Ovary (tissue), 9 donors: ENCODE data around the gene BABAM2. TPM values are rescaled to one million over a fixed set of nuclear protein-coding genes. Genes with fewer than 3 reads are reported as not detected.
"Not testable (repeated sequence)": the region's sequence is repeated elsewhere in the genome, so short reads cannot be mapped to it uniquely, and the experiment has no call there.

Experiments
- DNase-seq, 5 donors: peaks; one replicate each; pipeline ENCODE4 v3.0.0-alpha.2; 2019 to 2020
- H3K27ac ChIP-seq, 2 donors: fragments of 200-600 bp; one replicate each; pipeline versions ENCODE4 v1.5.1 to v1.8.0; 2019 to 2022
- H3K27me3 ChIP-seq: fragments of 200-600 bp; one replicate; pipeline ENCODE4 v1.8.0; 2022
- H3K36me3 ChIP-seq: fragments of 200-600 bp; sonication (generic); one replicate; pipeline ENCODE4 v1.5.1; 2019
- H3K4me1 ChIP-seq: one replicate; pipeline ENCODE4 v1.8.1; 2013; ENCODE audit warnings: mild to moderate bottlenecking, moderate library complexity; ENCODE audit not compliant: insufficient read depth
- H3K4me3 ChIP-seq: fragments of 200-600 bp; sonication (generic); one replicate; pipeline ENCODE4 v1.5.1; 2017
- H3K9me3 ChIP-seq, 2 donors: fragments of 200-600 bp in 1 of 2; sonication (generic) in 1 of 2; one replicate each; pipeline versions ENCODE4 v1.5.1 to v1.8.1; 2013 to 2019; ENCODE audit warnings: mild to moderate bottlenecking in 1 of 2, moderate library complexity in 1 of 2
- CTCF ChIP-seq, 3 donors: fragments of 450-650 bp in 2 of 3; fragments of 200-600 bp in 1 of 3; IDR thresholded peaks; one replicate each; pipeline versions ENCODE4 v1.5.1 to v1.8.0; 2016 to 2022; ENCODE audit warnings: antibody characterized with exemption in 3 of 3, mild to moderate bottlenecking in 1 of 3
- EP300 ChIP-seq: sonication (generic); formaldehyde crosslinking; IDR thresholded peaks from one replicate; pipeline ENCODE4 v1.6.1; 2017; ENCODE audit warnings: antibody characterized with exemption
- POLR2A ChIP-seq: fragments of 450-650 bp; IDR thresholded peaks from one replicate; pipeline ENCODE4 v1.6.1; 2017; ENCODE audit warnings: antibody characterized with exemption, mild to moderate bottlenecking, moderate library complexity
- WGBS, 3 donors: extraction: QIAGEN DNeasy Blood & Tissue Kit in 1 of 3; methylation state at CpG; one replicate each; pipeline versions ENCODE4 v1.1.5 to v1.1.7; 2013 to 2017; 5-methylcytosine and 5-hydroxymethylcytosine counted together
- intact Hi-C, 4 donors: fragments of 100-400 bp; cut with DNase I; formaldehyde crosslinking; loops; one replicate each; pipeline versions ENCODE4 v1.11.0 to v1.15.1; 2022 to 2023
- polyA plus RNA-seq, 2 donors: library from polyadenylated mRNA; stranded (reverse); fragments of 200-250 nt in 1 of 2; fragments of 350-450 nt in 1 of 2; fragmentation: Illumina TruSeq in 1 of 2; extraction: RNeasy Lipid Tissue Mini Kit (QIAGEN cat#74804) in 1 of 2; gene quantifications; one replicate each; pipeline ENCODE4 v1.2.3, GENCODE V29; 2013 to 2014
- total RNA-seq, 7 donors: library from RNA; depleted of rRNA in 2 of 7; stranded (reverse); fragments of >200 nt in 2 of 7; fragmentation: NEBNext Ultra II Directional in 3 of 7; extraction: Animal tissue kit (Norgen Biotek cat#: 25700) in 3 of 7; gene quantifications; one replicate each; pipeline versions ENCODE4 v1.1.0 to v1.2.4, GENCODE V29; 2016 to 2023
- donor health status: DM: no; HTN: no; CAD: no; lungs with moderate emphysema.
- donor health status: DM: no; HTN: no; CAD: no.
- donor health status: Bipolar disorder and iron deficiency.
- donor health status: DM: yes; HTN: yes; CAD: no.
- donor health status: DM: no; HTN: no; CAD: no.
- donor health status: DM: yes; HTN: yes; CAD: no.

BABAM2 gene
- total and polyA plus RNA-seq, 9 donors, result 22.0 to 96.7 (median 46.8) TPM

GRCh38 chr2:28327581-28327955 is 437.0 kb downstream of the BABAM2 start:
- H3K36me3 ChIP-seq, result no peaks in the 10 kb centered on the region
- intact Hi-C loops, result no loop called here
- WGBS, 3 donors, result 71 to 81% (median 80%) methylated on average over 7 of the region's 7 CpGs
- H3K9me3 ChIP-seq, result no peaks in the 10 kb centered on the region
- H3K27me3 ChIP-seq, result no peaks in the 10 kb centered on the region
- no peak for TF ChIP-seq EP300
- no peak for TF ChIP-seq CTCF (IDR thresholded peaks at IDR 0.05)
- TF ChIP-seq POLR2A, result no peak
- peaks cover 31% of the 10 kb centered on the region for H3K4me1 ChIP-seq
- peak overlapping the region in 1 of 2 donors; percentile 77 for H3K27ac ChIP-seq
- DNase-seq, result no peak
- H3K4me3 ChIP-seq, result no peak overlapping the region

DNA sequence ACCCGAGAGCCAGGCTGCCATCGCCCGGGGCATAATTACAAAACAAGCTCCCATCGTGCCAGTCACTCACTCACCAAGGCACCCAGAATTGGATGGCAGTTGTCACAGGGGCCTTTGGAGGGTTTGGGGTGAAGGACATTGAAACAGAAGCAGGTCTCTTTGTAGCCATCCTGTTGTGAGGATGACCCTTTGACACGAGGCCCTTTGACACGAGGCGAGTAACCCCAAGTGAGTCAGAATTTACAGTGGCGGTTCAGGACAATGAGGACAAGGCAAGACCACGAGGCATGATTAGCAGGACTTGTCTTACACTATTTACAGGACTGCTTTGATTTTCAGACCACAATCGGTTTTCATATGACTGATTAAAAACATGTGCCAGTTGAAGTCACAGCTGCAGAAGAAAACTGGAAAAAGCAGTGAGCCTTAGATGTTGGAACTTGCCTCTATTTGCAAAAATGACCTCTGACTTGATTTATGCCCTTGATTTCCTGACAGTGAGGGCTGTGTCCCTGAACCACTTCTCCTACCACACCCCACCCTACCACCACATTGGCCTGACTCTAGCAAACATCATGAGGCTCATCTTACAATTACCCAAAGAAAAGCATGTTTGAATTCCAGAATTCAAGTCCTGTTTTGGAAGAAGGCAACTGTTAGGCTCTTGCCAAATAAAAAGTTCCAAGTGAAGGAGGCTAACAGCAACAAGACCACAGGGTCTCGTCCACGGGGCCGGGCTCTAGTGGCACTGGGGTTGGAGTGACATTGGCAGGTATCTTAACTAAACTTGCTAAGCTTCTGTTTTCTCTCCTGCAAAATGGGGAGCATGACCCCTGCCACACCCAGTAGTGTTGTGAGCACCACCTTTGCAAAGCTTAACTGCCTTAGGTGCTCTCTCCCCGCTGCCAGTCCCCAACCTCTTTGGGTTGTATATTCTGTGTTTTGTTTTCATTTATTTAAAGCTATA is 437.7 kb downstream of the BABAM2 start:
- WGBS, 3 donors, result 55 to 57% (median 57%) methylated on average over 14 of the region's 14 CpGs
- Histone ChIP-seq H3K9me3 (no peaks in the 10 kb centered on the region), H3K4me3 (no peak overlapping the region), H3K27ac (peak overlapping the region in 1 of 2 donors; percentile 77), H3K36me3 (no peaks in the 10 kb centered on the region), H3K4me1 (peaks cover 29% of the 10 kb centered on the region), H3K27me3 (no peaks in the 10 kb centered on the region)
- DNase-seq, result peak in 1 of 5 donors; percentile 15
- TF ChIP-seq EP300 (no peak), CTCF (IDR thresholded peaks at IDR 0.05) (peak in 1 of 3 donors; percentile 6), POLR2A (no peak)
- intact Hi-C loops, result no loop called here

GRCh38 chr2:28329184-28329583 is 438.7 kb downstream of the BABAM2 start:
- DNase-seq, result peak in 1 of 5 donors; percentile 6
- Histone ChIP-seq H3K36me3 (no peaks in the 10 kb centered on the region), H3K4me1 (peaks cover 27% of the 10 kb centered on the region), H3K9me3 (no peaks in the 10 kb centered on the region), H3K27me3 (no peaks in the 10 kb centered on the region), H3K4me3 (no peak overlapping the region), H3K27ac (no peak overlapping the region)
- 73 to 83% (median 81%) methylated on average over 5 of the region's 5 CpGs for WGBS, 3 donors
- intact Hi-C loops, result no loop called here
- TF ChIP-seq POLR2A, result no peak
- TF ChIP-seq CTCF (IDR thresholded peaks at IDR 0.05), result no peak
- TF ChIP-seq EP300, result no peak

GRCh38 chr2:28330722-28331121 is 440.2 kb downstream of the BABAM2 start:
- intact Hi-C loops, result loop anchor here in 1 of 4 donors (10.0 kb wide), 1 partner anchor 46 kb away; no protein-coding TSS in a partner anchor
- H3K4me3 ChIP-seq, H3K27ac ChIP-seq, H3K36me3 ChIP-seq, DNase-seq, H3K9me3 ChIP-seq, H3K27me3 ChIP-seq: not testable (repeated sequence)
- WGBS, 3 donors, result 78 to 90% (median 78%) methylated on average over 5 of the region's 5 CpGs
- peaks cover 36% of the 10 kb centered on the region for H3K4me1 ChIP-seq

- WGBS, 3 donors, result 90 to 96% (median 92%) methylated on average over 3 of the region's 3 CpGs
- H3K4me1 ChIP-seq, result peaks cover 30% of the 10 kb centered on the region
- not testable (repeated sequence) for H3K27ac ChIP-seq, H3K4me3 ChIP-seq, H3K36me3 ChIP-seq, H3K27me3 ChIP-seq, H3K9me3 ChIP-seq
- peak in 1 of 5 donors; percentile 7 for DNase-seq
- intact Hi-C loops, result loop anchor here in 1 of 4 donors (10.0 kb wide), 1 partner anchor 47 kb away; no protein-coding TSS in a partner anchor
These were observed 441.3 kb downstream of the BABAM2 start for GRCh38 chr2:28331797-28332196.
